Measurements from ENCODE around the gene CYB561A3.

Gene CYB561A3

GRCh38 chr11:61306221-61306620 is 55.5 kb downstream of the CYB561A3 start:
- intact Hi-C loops (cut with micrococcal nuclease) = loop anchor here (10.0 kb wide), 1 partner anchor 51 kb away; no protein-coding TSS in a partner anchor
- Mint-ChIP-seq H3K9me3 (no peaks in the 10 kb centered on the region), H3K4me1 (ENCODE audit: low read depth) (no peaks in the 10 kb centered on the region), H3K27me3 (no peaks in the 10 kb centered on the region), H3K36me3 (ENCODE audit: low read depth) (no peaks in the 10 kb centered on the region), H3K27ac (no peak overlapping the region), H3K4me3 (no peak overlapping the region)

GRCh38 chr11:61305417-61305816 is 56.3 kb downstream of the CYB561A3 start:
- Mint-ChIP-seq H3K27me3 (no peaks in the 10 kb centered on the region), H3K4me3 (no peak overlapping the region), H3K4me1 (ENCODE audit: low read depth) (no peaks in the 10 kb centered on the region), H3K36me3 (ENCODE audit: low read depth) (no peaks in the 10 kb centered on the region), H3K27ac (no peak overlapping the region), H3K9me3 (no peaks in the 10 kb centered on the region)
- intact Hi-C loops (cut with micrococcal nuclease) = loop anchor here (10.0 kb wide), 1 partner anchor 51 kb away; no protein-coding TSS in a partner anchor

GRCh38 chr11:61303725-61304124 is 58.0 kb downstream of the CYB561A3 start:
- Mint-ChIP-seq H3K4me3 (no peak overlapping the region), H3K9me3 (no peaks in the 10 kb centered on the region), H3K27me3 (no peaks in the 10 kb centered on the region), H3K27ac (no peak overlapping the region), H3K4me1 (ENCODE audit: low read depth) (no peaks in the 10 kb centered on the region), H3K36me3 (ENCODE audit: low read depth) (no peaks in the 10 kb centered on the region)
- intact Hi-C loops (cut with micrococcal nuclease) = loop anchor here (10.0 kb wide), 1 partner anchor 49 kb away; no protein-coding TSS in a partner anchor

- Mint-ChIP-seq H3K27ac (no peak overlapping the region), H3K9me3 (no peaks in the 10 kb centered on the region), H3K4me1 (ENCODE audit: low read depth) (peaks cover 7% of the 10 kb centered on the region), H3K4me3 (no peak overlapping the region), H3K27me3 (no peaks in the 10 kb centered on the region), H3K36me3 (ENCODE audit: low read depth) (peaks cover 5% of the 10 kb centered on the region)
- intact Hi-C loops (cut with micrococcal nuclease) = loop anchor here (10.0 kb wide), 1 partner anchor 48 kb away; no protein-coding TSS in a partner anchor
These were observed 59.1 kb downstream of the CYB561A3 start for GRCh38 chr11:61302550-61302949.
